ENCODE data around the gene CELSR1. TPM values are rescaled to one million over a fixed set of nuclear protein-coding genes. Genes with fewer than 3 reads are reported as not detected.
"Not testable (repeated sequence)": the region's sequence is repeated elsewhere in the genome, so short reads cannot be mapped to it uniquely, and the experiment has no call there.

CELSR1 gene
- total RNA-seq, 1 donor from 2014 or later: 0.41 TPM

DNA sequence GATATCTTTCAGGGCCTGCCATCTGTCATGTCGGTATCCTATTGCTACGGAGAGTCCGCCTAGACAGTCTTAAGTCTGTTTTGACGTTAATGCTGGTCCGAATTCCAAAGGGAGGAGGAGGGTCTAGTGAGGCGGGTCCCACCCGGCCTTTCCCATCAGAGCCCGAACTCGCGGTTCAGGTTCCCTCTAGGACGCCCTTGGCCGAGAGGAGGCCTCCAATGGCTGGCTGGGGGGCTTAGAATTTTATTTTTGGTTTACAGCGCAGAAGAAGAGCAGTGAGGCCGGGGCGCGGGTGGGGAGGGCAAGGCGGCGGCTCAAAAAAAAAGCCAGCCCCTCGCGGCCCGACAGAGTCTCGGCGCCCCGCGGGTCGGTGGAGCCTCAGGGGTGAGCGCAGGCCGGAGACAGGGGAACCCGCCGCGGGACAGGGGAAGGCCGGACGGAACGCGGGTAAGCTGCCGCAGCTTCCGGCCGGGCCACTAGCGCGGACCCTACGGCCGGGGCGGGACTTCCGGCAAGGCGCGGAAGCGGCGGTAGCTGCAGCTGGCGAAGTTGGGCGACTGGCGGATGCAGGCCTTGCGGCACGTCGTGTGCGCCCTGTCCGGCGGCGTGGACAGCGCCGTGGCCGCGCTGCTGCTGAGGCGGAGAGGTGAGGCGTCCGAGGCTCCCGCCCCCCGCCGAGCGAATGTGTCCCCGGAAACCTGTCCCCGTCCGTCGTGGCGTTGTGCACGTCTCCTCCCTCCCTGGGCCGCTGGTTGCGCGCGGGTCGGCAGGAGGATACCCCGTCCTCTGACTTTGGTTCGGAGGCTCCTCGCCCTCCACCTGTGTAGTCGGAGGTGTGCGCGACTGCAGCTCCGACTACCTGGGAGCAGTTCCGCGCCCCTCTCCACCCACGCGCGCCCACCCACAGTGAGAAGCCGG lies 202.0 kb downstream of the CELSR1 start, which contains the start of gene TRMU:
Gene TRMU (plus strand): TSS at position 514 of the 918 bp plus-strand sequence. CDS start 51 bp downstream, at position 565.
- intact Hi-C loops (cut with micrococcal nuclease): loop anchor here (1.0 kb wide), 1 partner anchor 39 kb away; the partner anchor contains the start of gene GTSE1

DNA sequence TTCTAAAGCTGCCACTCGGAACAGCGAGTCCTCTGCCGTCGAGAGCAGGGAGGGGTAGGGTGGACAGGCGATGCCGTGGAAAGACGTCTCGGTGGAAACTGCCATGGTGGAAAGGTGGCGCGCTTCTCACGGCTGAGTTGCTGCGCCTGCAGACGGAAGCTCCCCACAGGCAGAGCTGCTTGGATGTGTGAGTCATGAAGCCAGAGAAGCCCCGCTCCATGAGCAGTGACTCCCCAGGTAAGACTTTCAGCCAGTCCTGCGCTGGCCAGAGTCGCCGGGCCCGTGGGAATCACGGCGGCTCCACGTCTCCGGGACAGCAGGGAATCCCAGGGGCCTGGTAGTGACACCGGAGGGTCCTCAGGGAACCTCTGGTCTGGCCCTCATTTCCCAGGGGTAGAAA lies 205.9 kb downstream of the CELSR1 start:
- intact Hi-C loops (cut with micrococcal nuclease): no loop called here

- intact Hi-C loops (cut with micrococcal nuclease): no loop called here
These were observed 207.0 kb downstream of the CELSR1 start for GRCh38 chr22:46330426-46330825.

- intact Hi-C loops (cut with micrococcal nuclease): no loop called here
These were observed 207.8 kb downstream of the CELSR1 start for GRCh38 chr22:46329616-46330015.

GRCh38 chr22:46328797-46329196 lies 208.6 kb downstream of the CELSR1 start:
- intact Hi-C loops (cut with micrococcal nuclease): no loop called here

- intact Hi-C loops (cut with micrococcal nuclease): no loop called here
These were observed 209.5 kb downstream of the CELSR1 start for GRCh38 chr22:46327691-46328465.

GRCh38 chr22:46326066-46326680 lies 211.2 kb downstream of the CELSR1 start:
- intact Hi-C loops (cut with micrococcal nuclease): no loop called here

- intact Hi-C loops (cut with micrococcal nuclease): no loop called here
These were observed 214.3 kb downstream of the CELSR1 start for GRCh38 chr22:46323162-46323561.

DNA sequence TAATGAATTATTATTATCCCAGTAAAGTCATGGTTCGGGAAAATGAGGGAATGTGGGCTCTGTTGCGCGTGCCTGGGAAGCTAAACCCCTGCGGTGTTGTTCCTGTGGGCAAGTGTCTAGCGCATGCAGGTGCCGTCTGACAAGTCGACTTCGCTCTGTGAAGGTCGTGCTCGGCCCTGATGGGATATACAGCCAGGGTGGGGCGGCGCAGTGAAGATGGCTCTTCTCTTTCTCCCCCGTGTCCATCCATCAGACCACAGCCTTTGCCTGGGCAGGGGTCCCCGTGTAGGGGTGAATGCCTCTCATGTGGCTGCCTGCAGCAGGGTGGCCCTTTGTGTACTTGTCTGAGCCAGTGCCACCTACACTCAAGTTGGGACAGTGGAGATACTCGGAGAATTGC lies 214.7 kb downstream of the CELSR1 start:
- intact Hi-C loops (cut with micrococcal nuclease): no loop called here

DNA sequence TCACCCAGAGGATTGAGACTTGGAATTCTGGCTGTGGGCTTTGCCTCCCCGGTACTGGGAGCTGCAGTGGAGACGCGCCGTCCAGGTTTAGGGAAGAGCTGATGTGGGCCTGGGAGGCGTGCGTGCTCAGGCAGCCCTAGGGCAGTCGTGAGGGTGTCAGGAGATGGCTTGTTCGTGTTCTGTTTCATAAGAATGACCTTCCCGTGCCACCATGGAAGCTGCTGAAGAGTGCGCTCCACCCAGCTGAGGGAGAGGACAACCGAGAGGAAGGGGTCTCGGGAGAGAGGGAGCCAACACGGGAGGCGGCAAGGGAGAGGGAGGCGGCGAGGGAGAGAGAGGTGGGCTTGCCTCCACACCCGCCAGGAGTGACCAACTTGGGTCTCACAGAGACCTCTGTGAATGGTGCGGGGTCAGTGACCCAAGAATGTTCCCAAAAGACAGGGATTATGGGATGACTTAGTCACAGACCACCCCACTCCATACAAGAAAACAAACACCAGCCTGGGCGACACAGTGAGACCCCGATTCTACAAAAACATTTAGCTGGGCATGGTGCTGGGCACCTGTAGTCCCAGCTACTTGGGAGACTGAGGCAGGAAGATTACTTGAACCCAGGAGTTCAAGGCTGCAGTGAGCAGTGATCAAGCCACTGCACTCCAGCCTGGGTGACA lies 216.6 kb downstream of the CELSR1 start:
- intact Hi-C loops (cut with micrococcal nuclease): no loop called here

DNA sequence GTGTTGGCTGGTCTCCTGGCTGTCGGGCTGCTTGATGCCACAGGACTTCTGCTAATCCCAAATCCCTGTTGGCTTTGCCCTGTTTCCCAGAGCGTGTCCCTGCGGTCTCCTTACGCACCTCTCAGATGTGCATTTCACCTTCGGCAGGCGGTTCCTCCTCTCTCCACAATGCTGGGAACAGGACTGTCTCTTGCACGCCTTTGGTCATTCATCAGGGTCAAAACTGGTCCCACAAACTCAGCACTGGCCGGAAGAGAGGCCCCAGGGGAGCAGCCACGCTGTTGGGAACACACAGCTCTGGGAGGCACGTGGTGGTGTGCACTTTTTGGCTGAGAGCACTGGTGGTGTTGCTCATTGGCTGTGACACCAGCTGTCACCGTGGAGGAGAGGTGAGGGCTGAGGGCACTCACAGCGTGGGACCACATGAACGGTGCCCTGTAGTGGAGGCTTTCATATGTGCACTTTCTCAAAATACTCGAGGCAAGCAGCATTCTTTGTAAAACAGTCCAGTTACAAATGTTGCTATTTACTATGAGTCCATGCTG lies 217.2 kb downstream of the CELSR1 start:
- intact Hi-C loops (cut with micrococcal nuclease): no loop called here

DNA sequence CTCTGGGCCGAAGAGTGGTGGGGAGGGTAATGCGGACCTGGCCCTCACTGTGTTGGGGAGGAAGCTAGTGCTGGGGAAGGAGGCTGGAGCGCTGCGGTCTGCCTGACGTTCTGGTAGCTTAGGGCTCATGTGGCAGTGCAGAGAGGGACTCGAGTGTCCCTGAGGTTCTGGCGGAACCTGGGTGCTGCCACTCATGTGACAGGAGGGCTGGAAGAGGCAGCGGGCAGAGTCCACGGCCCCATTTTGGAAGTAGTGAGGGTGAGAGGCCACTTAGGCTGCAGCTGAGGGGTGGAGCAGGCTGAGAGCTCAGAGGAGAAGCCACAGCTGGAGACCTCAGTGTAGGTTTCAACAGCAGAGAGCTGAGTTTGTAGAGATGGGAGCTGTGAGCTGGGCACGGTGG lies 218.1 kb downstream of the CELSR1 start:
- intact Hi-C loops (cut with micrococcal nuclease): no loop called here

DNA sequence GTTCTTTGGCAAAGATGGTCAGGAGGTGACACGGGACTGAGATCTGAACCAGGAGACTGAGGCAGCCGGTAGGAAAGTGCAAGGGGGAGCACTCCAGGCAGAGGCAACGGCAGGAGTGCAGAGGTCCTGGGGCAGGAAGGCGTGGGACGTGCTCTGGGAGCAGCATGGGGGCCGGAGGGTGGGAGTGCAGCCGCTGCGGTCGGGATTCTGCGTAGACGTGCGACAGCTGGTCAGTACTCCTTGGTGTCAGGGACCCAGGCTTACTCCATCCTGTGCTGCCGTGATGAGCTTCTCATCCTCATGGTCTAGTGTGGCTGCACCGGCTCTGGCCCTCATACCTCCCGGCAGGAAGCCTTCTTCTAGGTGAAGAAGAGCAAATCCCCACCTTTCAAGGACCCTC lies 218.8 kb downstream of the CELSR1 start:
- intact Hi-C loops (cut with micrococcal nuclease): no loop called here

- intact Hi-C loops (cut with micrococcal nuclease): no loop called here
These were observed 219.8 kb downstream of the CELSR1 start for GRCh38 chr22:46317646-46318045.

DNA sequence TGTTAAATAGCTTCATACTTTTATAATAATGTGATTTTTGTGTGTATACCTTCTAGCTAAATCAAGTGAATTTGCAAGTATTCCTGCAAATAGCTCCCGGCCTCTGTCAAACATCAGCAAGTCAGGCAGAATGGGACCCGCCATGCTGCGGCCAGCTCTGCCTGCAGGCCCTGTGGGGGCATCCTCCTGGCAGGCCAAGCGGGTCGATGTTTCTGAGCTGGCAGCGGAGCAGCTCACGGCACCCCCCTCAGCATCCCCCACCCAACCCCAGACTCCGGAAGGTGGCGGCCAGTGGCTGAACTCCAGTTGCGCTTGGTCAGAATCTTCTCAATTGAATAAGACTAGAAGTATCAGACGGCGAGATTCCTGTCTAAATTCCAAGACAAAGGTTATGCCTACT lies 221.4 kb downstream of the CELSR1 start:
- intact Hi-C loops (cut with micrococcal nuclease): no loop called here

DNA sequence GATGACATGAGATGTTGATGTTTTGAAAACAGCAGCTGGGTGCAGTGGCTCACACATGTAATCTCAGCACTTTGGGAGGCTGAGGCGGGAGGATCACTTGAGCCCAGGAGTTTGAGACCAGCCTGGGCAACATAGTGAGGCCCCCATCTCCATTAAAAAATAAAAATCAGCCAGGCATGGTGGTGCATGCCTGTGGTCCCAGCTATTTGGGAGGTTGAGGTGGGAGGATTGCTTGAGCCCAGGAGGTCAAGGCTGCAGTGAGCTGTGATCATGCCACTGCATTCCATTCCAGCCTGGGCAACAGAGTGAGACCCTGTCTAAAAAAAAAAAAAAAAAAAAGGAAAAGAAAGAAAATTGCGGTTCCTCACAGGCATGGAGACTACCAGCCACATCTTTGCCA lies 224.6 kb downstream of the CELSR1 start:
- intact Hi-C loops (cut with micrococcal nuclease): not testable (repeated sequence)

GRCh38 chr22:46312056-46312455 lies 225.4 kb downstream of the CELSR1 start:
- intact Hi-C loops (cut with micrococcal nuclease): no loop called here
